Uterus (tissue), 2 donors: Measurements from ENCODE around the gene CECR2.

Experiments used
- POLR2A ChIP-seq, 2 donors: fragments of 450-650 bp; IDR thresholded peaks; one replicate each; pipeline ENCODE4 v1.6.1; 2016; ENCODE audit warnings: antibody characterized with exemption in 2 of 2, mild to moderate bottlenecking in 1 of 2, moderate library complexity in 1 of 2
- TF ChIP-seq, protein P1 (sequence below), 4 experiments: fragments of 200-600 bp in 2 of 4; fragments of 450-650 bp in 2 of 4; sonication (generic) in 2 of 4; IDR thresholded peaks; one replicate each; pipeline ENCODE4 v1.5.1; 2016 to 2019; ENCODE audit warnings: antibody characterized with exemption in 4 of 4, mild to moderate bottlenecking in 2 of 4, moderate library complexity in 1 of 4

DNA sequence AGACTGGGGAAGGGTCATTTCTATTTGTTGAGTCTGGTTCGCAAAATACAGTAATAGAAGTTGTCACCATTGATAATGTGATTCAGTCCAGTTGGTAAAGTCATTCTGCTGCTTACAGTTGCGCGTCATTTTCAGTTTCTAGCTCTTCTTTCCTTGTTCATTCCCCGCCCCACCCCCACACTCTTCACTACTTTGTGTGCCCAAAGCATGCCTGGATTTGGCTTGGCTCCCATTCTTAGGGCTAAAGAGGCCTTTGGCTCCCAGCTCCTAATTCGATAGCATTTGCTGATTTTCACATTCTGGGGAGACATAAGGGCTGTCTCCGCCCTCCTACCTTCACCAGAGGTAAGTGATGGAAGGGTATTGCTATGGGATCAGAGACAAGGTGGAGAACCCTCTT lies 43.0 kb downstream of the CECR2 start:
- TF ChIP-seq, protein P1, sequence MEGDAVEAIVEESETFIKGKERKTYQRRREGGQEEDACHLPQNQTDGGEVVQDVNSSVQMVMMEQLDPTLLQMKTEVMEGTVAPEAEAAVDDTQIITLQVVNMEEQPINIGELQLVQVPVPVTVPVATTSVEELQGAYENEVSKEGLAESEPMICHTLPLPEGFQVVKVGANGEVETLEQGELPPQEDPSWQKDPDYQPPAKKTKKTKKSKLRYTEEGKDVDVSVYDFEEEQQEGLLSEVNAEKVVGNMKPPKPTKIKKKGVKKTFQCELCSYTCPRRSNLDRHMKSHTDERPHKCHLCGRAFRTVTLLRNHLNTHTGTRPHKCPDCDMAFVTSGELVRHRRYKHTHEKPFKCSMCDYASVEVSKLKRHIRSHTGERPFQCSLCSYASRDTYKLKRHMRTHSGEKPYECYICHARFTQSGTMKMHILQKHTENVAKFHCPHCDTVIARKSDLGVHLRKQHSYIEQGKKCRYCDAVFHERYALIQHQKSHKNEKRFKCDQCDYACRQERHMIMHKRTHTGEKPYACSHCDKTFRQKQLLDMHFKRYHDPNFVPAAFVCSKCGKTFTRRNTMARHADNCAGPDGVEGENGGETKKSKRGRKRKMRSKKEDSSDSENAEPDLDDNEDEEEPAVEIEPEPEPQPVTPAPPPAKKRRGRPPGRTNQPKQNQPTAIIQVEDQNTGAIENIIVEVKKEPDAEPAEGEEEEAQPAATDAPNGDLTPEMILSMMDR (IDR thresholded peaks at IDR 0.05): no peak
- no peak for TF ChIP-seq POLR2A (IDR thresholded peaks at IDR 0.05)
